Liver (tissue), 9 donors: ENCODE data around the gene KCNJ10. TPM values are rescaled to one million over a fixed set of nuclear protein-coding genes. Genes with fewer than 3 reads are reported as not detected.

Experiments used
- DNase-seq: peaks from one replicate; pipeline ENCODE4 v3.0.0-alpha.2; 2017; ENCODE audit warnings: low spot score
- H3K27ac ChIP-seq, 2 donors: one replicate each; pipeline ENCODE4 v1.7.0; 2013; ENCODE audit warnings: inconsistent platforms in 2 of 2, low read length in 2 of 2, control low read depth in 1 of 2, low read depth in 1 of 2, mild to moderate bottlenecking in 1 of 2
- H3K27me3 ChIP-seq, 4 donors: one replicate each; pipeline versions ENCODE4 v1.6.1 to v1.7.0; 2013; ENCODE audit warnings: low read length in 3 of 4, inconsistent platforms in 1 of 4, mild to moderate bottlenecking in 1 of 4, moderate library complexity in 1 of 4; ENCODE audit not compliant: control insufficient read depth in 4 of 4, insufficient read depth in 4 of 4
- H3K36me3 ChIP-seq, 4 donors: one replicate each; pipeline versions ENCODE4 v1.6.1 to v1.7.0; 2013; ENCODE audit warnings: low read length in 3 of 4, mild to moderate bottlenecking in 3 of 4, low read depth in 1 of 4, moderate library complexity in 1 of 4; ENCODE audit not compliant: control insufficient read depth in 4 of 4, insufficient read depth in 3 of 4
- H3K4me1 ChIP-seq, 4 donors: one replicate each; pipeline versions ENCODE4 v1.6.1 to v1.7.0; 2013; ENCODE audit warnings: low read length in 3 of 4, mild to moderate bottlenecking in 3 of 4, moderate library complexity in 1 of 4; ENCODE audit not compliant: control insufficient read depth in 4 of 4, insufficient read depth in 4 of 4
- H3K4me3 ChIP-seq, 3 donors: one replicate each; pipeline versions ENCODE4 v1.6.1 to v1.7.0; 2013; ENCODE audit warnings: low read length in 3 of 3, control low read depth in 1 of 3, low read depth in 1 of 3, mild to moderate bottlenecking in 1 of 3
- H3K9ac ChIP-seq, 2 donors: one replicate each; pipeline ENCODE4 v1.7.0; 2013; ENCODE audit warnings: low read length in 2 of 2, mild to moderate bottlenecking in 2 of 2, moderate library complexity in 2 of 2, control low read depth in 1 of 2, low read depth in 1 of 2
- H3K9me3 ChIP-seq, 4 donors: one replicate each; pipeline versions ENCODE4 v1.6.1 to v1.7.0; 2013; ENCODE audit warnings: low read length in 3 of 4; ENCODE audit not compliant: control insufficient read depth in 4 of 4
- FOXA1 ChIP-seq: IDR thresholded peaks from 2 replicates; pipeline ENCODE4 v1.6.1; 2016; ENCODE audit warnings: antibody characterized with exemption
- FOXA2 ChIP-seq: IDR thresholded peaks from 2 replicates; pipeline ENCODE4 v1.6.1; 2016; ENCODE audit warnings: antibody characterized with exemption
- HNF4A ChIP-seq, 2 donors: conservative IDR thresholded peaks; 2 replicates each; pipeline ENCODE4 v1.6.1; 2016; ENCODE audit warnings: antibody characterized with exemption in 2 of 2, mild to moderate bottlenecking in 2 of 2
- HNF4G ChIP-seq: IDR thresholded peaks from 2 replicates; pipeline ENCODE4 v1.6.1; 2016; ENCODE audit warnings: antibody characterized with exemption
- JUND ChIP-seq, 2 donors: IDR thresholded peaks; 2 replicates each; pipeline ENCODE4 v1.6.1; 2016; ENCODE audit warnings: antibody characterized with exemption in 2 of 2
- MAX ChIP-seq: IDR thresholded peaks from 2 replicates; pipeline ENCODE4 v1.6.1; 2016; ENCODE audit warnings: antibody characterized with exemption
- NR2F2 ChIP-seq: IDR thresholded peaks from 2 replicates; pipeline ENCODE4 v1.6.1; 2016; ENCODE audit warnings: antibody characterized with exemption
- RAD21 ChIP-seq, 2 donors: IDR thresholded peaks; 2 replicates each; pipeline ENCODE4 v1.6.1; 2016; ENCODE audit warnings: antibody characterized with exemption in 2 of 2, mild to moderate bottlenecking in 2 of 2
- REST ChIP-seq: IDR thresholded peaks from 2 replicates; pipeline ENCODE4 v1.6.1; 2016; ENCODE audit warnings: antibody characterized with exemption, mild to moderate bottlenecking
- RXRA ChIP-seq, 2 donors: IDR thresholded peaks; 2 replicates each; pipeline ENCODE4 v1.6.1; 2017 to 2018; ENCODE audit warnings: antibody characterized with exemption in 2 of 2, mild to moderate bottlenecking in 1 of 2
- SP1 ChIP-seq: IDR thresholded peaks from 2 replicates; pipeline ENCODE4 v1.6.1; 2018; ENCODE audit warnings: antibody characterized with exemption, mild to moderate bottlenecking
- TAF1 ChIP-seq: conservative IDR thresholded peaks from 2 replicates; pipeline ENCODE4 v1.6.1; 2016; ENCODE audit warnings: antibody characterized with exemption, mild to moderate bottlenecking
- YY1 ChIP-seq: IDR thresholded peaks from 2 replicates; pipeline ENCODE4 v1.6.1; 2016; ENCODE audit warnings: antibody characterized with exemption, mild to moderate bottlenecking
- ZBTB33 ChIP-seq: IDR thresholded peaks from 2 replicates; pipeline ENCODE4 v1.6.1; 2016; ENCODE audit warnings: antibody characterized with exemption
- WGBS: extraction: QIAGEN DNeasy Blood & Tissue Kit; methylation state at CpG from one replicate; pipeline ENCODE4 v1.1.7; 2013; 5-methylcytosine and 5-hydroxymethylcytosine counted together
- polyA plus RNA-seq, 2 donors: library from polyadenylated mRNA; stranded (reverse) in 1 of 2; unstranded in 1 of 2; fragments of 200-250 nt in 1 of 2; fragments of >200 nt in 1 of 2; fragmentation: Nextera tagmentation in 1 of 2; extraction: Ambion mirVana in 1 of 2; gene quantifications; one replicate each; pipeline versions ENCODE4 v1.2.1 to v1.2.3, GENCODE V29; 2013 to 2015
- total RNA-seq, 2 donors: library from RNA; depleted of rRNA; stranded (reverse); fragments of >200 nt; gene quantifications; one replicate each; pipeline ENCODE4 v1.2.3, GENCODE V29; 2014
- donor health status: healthy.
- donor health status: healthy.
- donor health status: healthy.
- donor health status: healthy.
- donor health status: healthy.

Gene KCNJ10
- total and polyA plus RNA-seq, 4 donors = 0.48 to 1.6 (median 0.52) TPM

GRCh38 chr1:160025314-160025713, 44.6 kb downstream of the KCNJ10 start:
- Histone ChIP-seq H3K36me3 (no peaks in the 10 kb centered on the region), H3K4me3 (no peak overlapping the region), H3K27ac (peak overlapping the region in 1 of 2 donors; percentile 45), H3K9me3 (no peaks in the 10 kb centered on the region), H3K9ac (no peak overlapping the region), H3K27me3 (no peaks in the 10 kb centered on the region), H3K4me1 (peaks cover 3 to 22% (median 12%) of the 10 kb centered on the region in 4 donors)
- DNase-seq = no peak
- TF ChIP-seq FOXA2 (no peak), TAF1 (no peak), RXRA (IDR thresholded peaks at IDR 0.05) (no peak), NR2F2 (no peak), HNF4A (conservative IDR thresholded peaks at IDR 0.05) (peak in 1 of 2 donors; percentile 4), REST (no peak), SP1 (peak; percentile 9), MAX (no peak), ZBTB33 (no peak), RAD21 (IDR thresholded peaks at IDR 0.05) (no peak), FOXA1 (no peak), HNF4G (no peak), YY1 (no peak)
- WGBS = 83% methylated on average over 1 of the region's 1 CpG

GRCh38 chr1:160024195-160024905, 45.6 kb downstream of the KCNJ10 start:
- no peaks in the 10 kb centered on the region for H3K36me3 ChIP-seq
- WGBS = 62% methylated on average over 2 of the region's 2 CpGs
- DNase-seq = no peak

More at GRCh38 chr1:160024195-160024905, 45.6 kb downstream of the KCNJ10 start:
- H3K9ac ChIP-seq = no peak overlapping the region
- TF ChIP-seq HNF4G (no peak), JUND (IDR thresholded peaks at IDR 0.05) (no peak)
- H3K27ac ChIP-seq = no peak overlapping the region
- peaks cover 3 to 17% (median 8%) of the 10 kb centered on the region in 4 donors for H3K4me1 ChIP-seq
- no peak overlapping the region for H3K4me3 ChIP-seq
- no peaks in the 10 kb centered on the region for H3K9me3 ChIP-seq
- H3K27me3 ChIP-seq = no peaks in the 10 kb centered on the region
